Measurements from ENCODE around the gene PTGES.

DNA sequence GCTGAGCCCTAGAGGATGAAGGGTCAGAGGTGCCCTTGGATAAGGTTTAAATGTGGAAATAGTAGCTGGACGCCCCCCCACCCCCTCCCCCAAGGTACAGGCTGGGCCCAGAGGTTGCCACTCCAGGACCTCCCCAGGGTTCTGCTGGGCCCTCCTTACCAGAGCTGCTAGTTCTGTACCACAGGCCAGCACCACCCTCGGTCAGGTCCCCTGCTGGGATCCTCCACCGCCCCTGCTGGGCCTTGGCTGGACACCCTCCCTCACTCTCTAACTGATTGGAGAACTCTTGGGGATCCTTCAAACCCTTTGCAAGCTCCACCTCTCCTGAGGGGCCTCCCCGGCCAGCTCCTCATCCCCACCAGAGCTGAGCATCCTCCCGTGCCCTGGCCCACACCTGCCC, 34.9 kb downstream of the PTGES start:
- no peak for TF ChIP-seq CTCF (IDR thresholded peaks at IDR 0.05)
- TF ChIP-seq POLR2A (IDR thresholded peaks at IDR 0.05): no peak
